ENCODE measurements around the gene NCR2. TPM values are rescaled to one million over a fixed set of nuclear protein-coding genes. Genes with fewer than 3 reads are reported as not detected.

Gene NCR2
- total and polyA plus RNA-seq, 2 of the 13 experiments (the other 11 are each of a cell fraction or from before 2014, with no cell fraction given), result not detected

DNA sequence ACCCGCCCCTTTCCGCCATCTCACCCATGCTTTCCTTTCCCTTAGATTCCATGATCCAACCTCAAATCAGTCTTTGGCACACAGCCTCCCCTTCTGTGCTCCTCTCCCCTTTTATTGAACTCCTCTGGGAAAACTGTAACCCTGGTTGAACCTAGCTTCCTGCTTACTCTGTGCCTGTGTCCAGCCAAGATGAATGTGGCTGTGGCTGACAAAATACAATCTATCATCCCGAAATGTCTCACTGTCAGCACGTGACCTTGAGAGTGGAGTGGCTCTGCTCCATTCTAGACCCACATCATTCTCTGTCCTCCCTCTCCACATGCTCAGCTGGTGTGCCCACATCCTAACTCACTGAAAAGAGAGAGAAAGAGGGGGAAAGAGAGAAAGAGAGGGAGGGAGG, 11.0 kb downstream of the NCR2 start (continued):
- TF ChIP-seq, protein P1, sequence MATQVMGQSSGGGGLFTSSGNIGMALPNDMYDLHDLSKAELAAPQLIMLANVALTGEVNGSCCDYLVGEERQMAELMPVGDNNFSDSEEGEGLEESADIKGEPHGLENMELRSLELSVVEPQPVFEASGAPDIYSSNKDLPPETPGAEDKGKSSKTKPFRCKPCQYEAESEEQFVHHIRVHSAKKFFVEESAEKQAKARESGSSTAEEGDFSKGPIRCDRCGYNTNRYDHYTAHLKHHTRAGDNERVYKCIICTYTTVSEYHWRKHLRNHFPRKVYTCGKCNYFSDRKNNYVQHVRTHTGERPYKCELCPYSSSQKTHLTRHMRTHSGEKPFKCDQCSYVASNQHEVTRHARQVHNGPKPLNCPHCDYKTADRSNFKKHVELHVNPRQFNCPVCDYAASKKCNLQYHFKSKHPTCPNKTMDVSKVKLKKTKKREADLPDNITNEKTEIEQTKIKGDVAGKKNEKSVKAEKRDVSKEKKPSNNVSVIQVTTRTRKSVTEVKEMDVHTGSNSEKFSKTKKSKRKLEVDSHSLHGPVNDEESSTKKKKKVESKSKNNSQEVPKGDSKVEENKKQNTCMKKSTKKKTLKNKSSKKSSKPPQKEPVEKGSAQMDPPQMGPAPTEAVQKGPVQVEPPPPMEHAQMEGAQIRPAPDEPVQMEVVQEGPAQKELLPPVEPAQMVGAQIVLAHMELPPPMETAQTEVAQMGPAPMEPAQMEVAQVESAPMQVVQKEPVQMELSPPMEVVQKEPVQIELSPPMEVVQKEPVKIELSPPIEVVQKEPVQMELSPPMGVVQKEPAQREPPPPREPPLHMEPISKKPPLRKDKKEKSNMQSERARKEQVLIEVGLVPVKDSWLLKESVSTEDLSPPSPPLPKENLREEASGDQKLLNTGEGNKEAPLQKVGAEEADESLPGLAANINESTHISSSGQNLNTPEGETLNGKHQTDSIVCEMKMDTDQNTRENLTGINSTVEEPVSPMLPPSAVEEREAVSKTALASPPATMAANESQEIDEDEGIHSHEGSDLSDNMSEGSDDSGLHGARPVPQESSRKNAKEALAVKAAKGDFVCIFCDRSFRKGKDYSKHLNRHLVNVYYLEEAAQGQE (IDR thresholded peaks at IDR 0.05; ENCODE audit: borderline replicate concordance in 1 of 2, low read depth in 1 of 2, low read length in 2 of 2), result no peak
- TF ChIP-seq KDM4B (CRISPR knock-in tag; IDR thresholded peaks at IDR 0.05) (no peak), NFE2L1 (CRISPR knock-in tag; IDR thresholded peaks at IDR 0.05; ENCODE audit: borderline replicate concordance) (no peak), ZNF17 (CRISPR knock-in tag; IDR thresholded peaks at IDR 0.05) (no peak)

DNA sequence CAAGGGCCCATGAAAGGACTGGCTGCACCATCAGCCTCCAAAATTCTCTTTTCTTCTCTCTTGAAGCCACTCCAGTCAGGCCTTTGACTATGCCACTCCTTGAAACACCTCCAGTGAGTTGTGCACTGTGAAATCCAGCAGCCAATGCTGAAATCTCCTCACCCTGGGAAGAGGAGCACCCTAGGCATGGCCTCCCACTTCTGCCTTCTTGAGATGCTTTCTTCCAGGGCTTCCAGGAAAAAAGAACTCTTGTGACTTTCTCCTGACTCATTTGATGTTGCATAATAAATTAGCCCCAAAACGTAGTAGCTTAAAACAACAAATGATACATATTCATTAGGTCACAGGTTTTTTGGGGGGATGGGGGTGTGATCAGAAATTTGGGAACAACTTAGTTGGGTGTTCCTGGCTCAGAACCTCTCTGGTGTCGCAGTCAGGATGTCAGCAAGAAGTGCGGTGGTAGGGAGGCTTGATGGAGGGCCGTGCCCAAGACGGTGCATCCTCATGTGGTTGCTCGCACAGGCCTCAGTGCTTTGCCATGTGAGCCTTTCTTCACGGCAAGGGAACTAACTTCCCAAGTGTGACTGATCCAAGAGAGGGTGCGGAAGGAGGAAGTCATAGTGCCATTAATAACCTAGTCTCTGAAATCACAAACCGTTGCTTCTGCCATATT, 12.1 kb downstream of the NCR2 start:
- H4K20me1 ChIP-seq (ENCODE audit: insufficient read depth, low read length), result no peaks in the 10 kb centered on the region; the same call in 1 of the 2 replicates
- H3K27ac ChIP-seq (ENCODE audit: extremely low read length, insufficient read depth, low read length), result no peak overlapping the region
- ChIA-PET POLR2A (no interaction called here), CTCF (ENCODE audit: low intra/inter-chr PET ratio, low total read pairs) (no interaction called here)
- H3K79me2 ChIP-seq (ENCODE audit: insufficient read depth, low read length), result no peaks in the 10 kb centered on the region
- ATAC-seq (no peak), FAIRE-seq (no peak), DNase-seq (ENCODE audit: low spot score) (no peak)
- intact Hi-C loops (cut with micrococcal nuclease; ENCODE audit: unreplicated experiment), result no loop called here
- no TSS peak for BruUV-seq (replicated peaks)
- H3K9me3 ChIP-seq (ENCODE audit: low read length), result 0 out of 2 replicates have a peak, but pooled peaks cover 4% of the 10 kb centered on the region
- 52% methylated on average over 9 of the region's 9 CpGs for WGBS (ENCODE audit: low lambda C conversion rate)
- H2AFZ ChIP-seq (ENCODE audit: low read length), result no peak overlapping the region
- H3K9ac ChIP-seq (ENCODE audit: insufficient read depth, low read depth, low read length), result no peak overlapping the region
- H3K4me2 ChIP-seq (ENCODE audit: low read depth, low read length), result no peak overlapping the region
- no peak overlapping the region for H3K4me3 ChIP-seq (replicated peaks in 1 of 3; ENCODE audit: insufficient read depth in 1 of 3, low read depth in 2 of 3, low read length in 3 of 3)
- H3K4me1 ChIP-seq (ENCODE audit: insufficient read depth, low read length), result no peaks in the 10 kb centered on the region
- H3K27me3 ChIP-seq (ENCODE audit: control insufficient read depth in 1 of 2, insufficient read depth in 2 of 2, low read length in 2 of 2), result peaks cover 18 to 61% of the 10 kb centered on the region in 2 experiments
- H3K36me3 ChIP-seq (replicated peaks in 1 of 2; ENCODE audit: control insufficient read depth in 1 of 2, insufficient read depth in 2 of 2, low read length in 2 of 2), result no peaks in the 10 kb centered on the region
- in situ Hi-C loops (cut with HindIII; ENCODE audit: extremely low pct_ligation_motif_present, low pct_unique_long_range_greater_than_20kb), result no loop called here
- TF ChIP-seq TCF7L2 (IDR thresholded peaks at IDR 0.05; ENCODE audit: low read depth, low read length) (no peak), SRY (CRISPR knock-in tag; IDR thresholded peaks at IDR 0.05) (no peak), ZNF143 (CRISPR knock-in tag; IDR thresholded peaks at IDR 0.05) (no peak), MTF2 (CRISPR knock-in tag; IDR thresholded peaks at IDR 0.05; ENCODE audit: borderline replicate concordance) (no peak), PRMT3 (CRISPR knock-in tag; IDR thresholded peaks at IDR 0.05; ENCODE audit: borderline replicate concordance, low read depth) (no peak), ZNF3 (CRISPR knock-in tag; IDR thresholded peaks at IDR 0.05) (no peak), MBD4 (IDR thresholded peaks at IDR 0.05; ENCODE audit: borderline replicate concordance, low read length) (no peak), GZF1 (CRISPR knock-in tag; IDR thresholded peaks at IDR 0.05) (no peak), EEA1 (CRISPR knock-in tag; IDR thresholded peaks at IDR 0.05; ENCODE audit: borderline replicate concordance) (no peak), ZNF839 (CRISPR knock-in tag; IDR thresholded peaks at IDR 0.05; ENCODE audit: borderline replicate concordance) (no peak)
- TF ChIP-seq, protein P2, sequence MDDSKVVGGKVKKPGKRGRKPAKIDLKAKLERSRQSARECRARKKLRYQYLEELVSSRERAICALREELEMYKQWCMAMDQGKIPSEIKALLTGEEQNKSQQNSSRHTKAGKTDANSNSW (CRISPR knock-in tag; IDR thresholded peaks at IDR 0.05; ENCODE audit: borderline replicate concordance), result no peak
- TF ChIP-seq, protein P3, sequence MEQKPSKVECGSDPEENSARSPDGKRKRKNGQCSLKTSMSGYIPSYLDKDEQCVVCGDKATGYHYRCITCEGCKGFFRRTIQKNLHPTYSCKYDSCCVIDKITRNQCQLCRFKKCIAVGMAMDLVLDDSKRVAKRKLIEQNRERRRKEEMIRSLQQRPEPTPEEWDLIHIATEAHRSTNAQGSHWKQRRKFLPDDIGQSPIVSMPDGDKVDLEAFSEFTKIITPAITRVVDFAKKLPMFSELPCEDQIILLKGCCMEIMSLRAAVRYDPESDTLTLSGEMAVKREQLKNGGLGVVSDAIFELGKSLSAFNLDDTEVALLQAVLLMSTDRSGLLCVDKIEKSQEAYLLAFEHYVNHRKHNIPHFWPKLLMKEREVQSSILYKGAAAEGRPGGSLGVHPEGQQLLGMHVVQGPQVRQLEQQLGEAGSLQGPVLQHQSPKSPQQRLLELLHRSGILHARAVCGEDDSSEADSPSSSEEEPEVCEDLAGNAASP (CRISPR knock-in tag; IDR thresholded peaks at IDR 0.05; ENCODE audit: borderline replicate concordance), result no peak
- TF ChIP-seq, protein P4, sequence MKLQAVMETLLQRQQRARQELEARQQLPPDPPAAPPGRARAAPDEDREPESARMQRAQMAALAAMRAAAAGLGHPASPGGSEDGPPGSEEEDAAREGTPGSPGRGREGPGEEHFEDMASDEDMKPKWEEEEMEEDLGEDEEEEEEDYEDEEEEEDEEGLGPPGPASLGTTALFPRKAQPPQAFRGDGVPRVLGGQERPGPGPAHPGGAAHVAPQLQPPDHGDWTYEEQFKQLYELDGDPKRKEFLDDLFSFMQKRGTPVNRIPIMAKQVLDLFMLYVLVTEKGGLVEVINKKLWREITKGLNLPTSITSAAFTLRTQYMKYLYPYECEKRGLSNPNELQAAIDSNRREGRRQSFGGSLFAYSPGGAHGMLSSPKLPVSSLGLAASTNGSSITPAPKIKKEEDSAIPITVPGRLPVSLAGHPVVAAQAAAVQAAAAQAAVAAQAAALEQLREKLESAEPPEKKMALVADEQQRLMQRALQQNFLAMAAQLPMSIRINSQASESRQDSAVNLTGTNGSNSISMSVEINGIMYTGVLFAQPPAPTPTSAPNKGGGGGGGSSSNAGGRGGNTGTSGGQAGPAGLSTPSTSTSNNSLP (IDR thresholded peaks at IDR 0.05; ENCODE audit: low read depth, low read length), result no peak

All from HepG2 (cell line).